Measurements from ENCODE around the gene THOC1.

Gene THOC1

GRCh38 chr18:275486-275885 lies 7.6 kb upstream of the THOC1 start:
- DNase-seq: no peak

GRCh38 chr18:274313-274712 lies 6.5 kb upstream of the THOC1 start:
- no peak for DNase-seq

- DNase-seq: no peak
These were observed 5.7 kb upstream of the THOC1 start for GRCh38 chr18:273525-273924.

GRCh38 chr18:272650-273049 lies 4.8 kb upstream of the THOC1 start:
- no peak for DNase-seq

GRCh38 chr18:269480-270095 lies 1.7 kb upstream of the THOC1 start:
- no peak for DNase-seq

DNA sequence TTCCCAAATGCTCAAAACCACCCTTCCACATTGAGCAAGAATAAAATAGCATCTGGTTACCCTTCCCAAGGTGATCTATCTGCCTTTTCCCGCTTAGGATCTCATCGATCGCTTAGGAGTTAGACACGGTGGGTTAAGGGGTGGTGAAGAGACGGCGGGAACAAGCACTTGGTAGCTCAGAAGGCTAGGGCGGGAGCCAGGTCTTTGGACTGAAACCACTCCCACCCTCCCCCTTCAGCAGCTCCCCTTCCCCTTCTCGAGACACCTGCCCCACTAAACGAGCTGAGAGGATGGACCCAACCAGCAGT lies 513 bp downstream of the THOC1 start:
- no peak for DNase-seq

DNA sequence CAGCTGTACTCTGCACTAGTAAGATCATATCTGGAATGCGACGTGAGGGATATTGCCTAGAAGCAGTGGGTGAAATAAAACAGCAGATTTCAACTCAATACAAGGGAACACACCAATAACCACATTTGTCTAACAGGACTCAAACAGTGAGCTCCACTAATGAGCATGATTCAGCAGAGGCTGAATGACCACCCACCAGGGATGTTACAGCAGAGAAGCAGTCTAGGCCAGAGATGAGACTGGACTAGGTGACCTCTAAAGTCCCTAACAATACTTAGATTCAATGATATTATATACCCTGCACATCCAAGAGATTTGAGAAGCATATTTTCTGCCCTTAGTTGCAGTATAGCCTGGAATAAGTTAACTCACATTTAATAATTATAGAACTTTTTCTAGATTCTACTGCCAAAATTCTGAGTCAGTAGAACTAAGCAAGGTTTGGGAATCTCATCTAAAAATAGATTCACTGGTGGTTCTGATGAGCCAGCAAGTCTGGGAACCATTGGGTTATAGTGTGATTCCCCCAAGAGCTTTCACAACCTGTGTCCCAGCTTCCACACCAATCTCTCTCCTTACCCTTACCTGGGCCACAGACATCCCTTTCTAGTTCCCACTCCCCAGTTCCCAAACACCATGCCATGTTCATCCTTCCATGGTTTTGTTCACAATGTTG lies 6.3 kb downstream of the THOC1 start:
- no peak for DNase-seq

GRCh38 chr18:260547-260946 lies 7.3 kb downstream of the THOC1 start:
- DNase-seq: no peak

- DNase-seq: no peak
These were observed 12.7 kb downstream of the THOC1 start for GRCh38 chr18:255171-255570.

DNA sequence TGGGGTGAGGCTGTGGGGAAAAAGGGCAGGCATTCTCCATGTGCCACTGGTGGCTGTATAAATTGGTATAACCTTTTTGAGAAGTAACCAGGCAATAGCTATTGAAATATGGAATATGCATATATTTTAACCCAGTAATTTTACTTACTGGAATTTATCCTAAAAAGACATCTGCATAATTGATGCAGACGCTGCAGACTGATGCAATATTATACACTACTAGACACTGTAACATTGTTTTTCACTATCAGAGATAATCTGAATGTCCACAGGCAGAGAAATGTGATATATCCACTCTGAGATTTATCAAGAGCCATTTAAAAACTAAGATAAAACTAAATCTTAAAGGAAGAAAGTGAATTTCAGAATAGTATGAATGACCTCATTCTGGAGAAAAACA lies 14.7 kb downstream of the THOC1 start:
- no peak for DNase-seq

DNA sequence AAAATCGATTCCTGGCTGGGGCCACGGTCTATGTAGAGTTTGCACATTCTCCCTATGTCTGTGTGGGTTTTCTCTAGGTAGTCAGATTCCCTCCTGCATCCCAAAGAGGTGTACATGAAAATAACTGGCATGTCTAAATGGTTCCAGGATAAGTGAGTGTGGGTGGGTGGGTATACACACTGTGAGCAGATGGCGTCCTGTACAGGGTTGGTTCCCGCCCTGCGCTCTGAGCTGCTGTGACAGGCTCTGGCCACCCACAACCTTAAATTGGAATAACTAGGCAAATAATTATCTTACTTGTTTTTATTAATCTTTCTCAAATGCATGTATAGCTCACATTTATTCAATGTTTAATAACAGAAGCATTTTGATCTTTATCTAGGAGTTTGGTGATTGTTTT lies 16.3 kb downstream of the THOC1 start:
- DNase-seq: no peak

GRCh38 chr18:250685-251084 lies 17.2 kb downstream of the THOC1 start:
- no peak for DNase-seq

- no peak for DNase-seq
These were observed 19.8 kb downstream of the THOC1 start for GRCh38 chr18:248053-248452.

GRCh38 chr18:245282-245847 lies 22.5 kb downstream of the THOC1 start:
- DNase-seq: no peak

- no peak for DNase-seq
These were observed 27.7 kb downstream of the THOC1 start for GRCh38 chr18:240175-240574.

DNA sequence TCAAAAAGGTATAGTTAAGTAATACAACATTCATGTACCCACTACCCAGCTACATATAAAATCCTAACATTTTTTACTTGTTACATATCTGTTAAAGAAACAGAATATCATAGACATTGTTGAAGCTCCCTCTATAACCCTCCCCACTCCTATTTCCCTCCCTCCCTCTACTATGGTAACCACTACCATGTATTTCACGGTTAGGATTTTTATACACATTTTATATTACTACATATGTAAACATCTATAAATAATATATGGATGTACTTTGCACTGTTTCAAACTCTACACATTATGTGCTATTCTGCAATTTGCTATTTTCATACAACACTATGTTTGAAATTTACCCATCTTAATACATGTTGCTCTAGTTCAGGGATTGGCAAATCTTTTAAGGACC lies 36.3 kb downstream of the THOC1 start:
- DNase-seq: no peak

DNA sequence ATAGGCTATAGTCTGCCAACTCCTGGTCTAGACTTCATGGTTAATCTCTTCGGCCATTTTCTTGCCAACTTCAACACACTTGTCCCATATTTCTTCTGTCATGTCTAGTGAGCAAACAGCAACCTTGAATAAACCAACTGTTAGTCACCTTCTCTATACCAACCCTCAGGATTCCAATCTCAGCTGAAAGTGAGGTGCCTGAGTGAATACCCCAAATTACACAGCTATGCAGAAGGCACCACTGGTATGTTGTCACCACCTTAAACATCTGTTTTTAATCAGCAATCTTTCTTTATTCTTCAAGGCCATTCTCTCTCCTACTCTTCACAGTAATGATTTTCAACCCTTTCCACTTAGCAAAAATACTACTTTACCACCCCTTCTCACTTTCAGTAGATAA lies 39.3 kb downstream of the THOC1 start:
- no peak for DNase-seq

- DNase-seq: no peak
These were observed 39.9 kb downstream of the THOC1 start for GRCh38 chr18:227902-228301.

GRCh38 chr18:227374-227773 lies 40.5 kb downstream of the THOC1 start:
- DNase-seq: no peak

GRCh38 chr18:225745-226144 lies 42.1 kb downstream of the THOC1 start:
- DNase-seq: no peak

DNA sequence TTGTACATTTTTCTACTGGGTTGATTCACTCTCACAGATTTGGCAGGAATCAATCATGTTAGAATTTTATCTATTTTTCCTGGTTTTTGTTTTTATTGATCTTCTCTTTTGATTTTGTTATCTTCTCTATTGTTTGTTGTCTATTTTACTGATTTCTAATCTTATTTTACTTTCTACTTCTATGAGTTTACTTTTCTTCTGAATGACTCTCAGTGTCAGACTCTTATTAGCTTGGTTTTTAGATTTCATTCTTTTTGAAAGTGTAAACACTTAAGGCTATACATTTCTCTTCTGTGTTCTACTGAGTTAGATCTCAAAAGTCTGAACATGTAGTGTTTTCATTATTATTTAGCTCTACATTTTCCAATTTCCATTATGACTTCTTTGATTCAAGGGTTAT lies 47.1 kb downstream of the THOC1 start:
- no peak for DNase-seq

DNA sequence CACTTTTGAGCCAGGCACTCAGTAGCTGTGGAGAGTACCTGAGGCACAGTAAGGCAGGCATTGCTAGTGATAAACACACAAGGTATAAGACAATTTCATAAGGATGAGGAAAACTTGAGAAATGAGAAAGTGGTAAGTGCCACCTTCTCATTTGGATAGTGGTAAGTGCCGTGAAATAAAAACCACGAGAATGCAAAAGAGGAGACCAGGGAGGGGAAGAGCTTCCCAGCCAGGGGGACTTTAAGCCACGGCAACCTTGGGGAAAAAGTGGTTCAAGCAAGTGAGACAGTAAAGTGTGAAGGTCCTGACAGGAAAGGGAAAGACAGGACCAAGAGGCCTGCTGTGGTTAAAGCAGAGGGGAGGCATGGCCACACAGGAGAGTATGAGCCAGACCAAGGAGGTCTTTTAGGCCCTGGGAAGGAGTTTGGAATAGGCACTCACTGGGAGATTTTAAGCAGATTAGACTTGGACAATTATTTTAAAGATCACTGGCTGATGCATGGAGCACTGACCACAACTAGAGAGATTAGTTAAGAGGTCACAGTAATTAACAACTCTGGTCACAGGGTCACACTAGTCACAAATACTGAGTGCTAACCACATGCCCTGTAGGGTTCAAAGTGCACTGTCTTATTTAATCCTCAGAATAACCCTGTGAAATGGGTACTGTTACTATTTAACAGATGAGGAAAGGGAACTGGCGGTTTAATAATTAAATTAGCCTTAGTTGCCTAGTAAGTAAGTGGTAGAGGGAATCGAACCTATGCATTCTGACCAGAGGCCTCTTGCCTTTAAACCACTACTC lies 50.1 kb downstream of the THOC1 start:
- DNase-seq: no peak

GRCh38 chr18:215448-216010 lies 52.3 kb downstream of the THOC1 start:
- no peak for DNase-seq

DNA sequence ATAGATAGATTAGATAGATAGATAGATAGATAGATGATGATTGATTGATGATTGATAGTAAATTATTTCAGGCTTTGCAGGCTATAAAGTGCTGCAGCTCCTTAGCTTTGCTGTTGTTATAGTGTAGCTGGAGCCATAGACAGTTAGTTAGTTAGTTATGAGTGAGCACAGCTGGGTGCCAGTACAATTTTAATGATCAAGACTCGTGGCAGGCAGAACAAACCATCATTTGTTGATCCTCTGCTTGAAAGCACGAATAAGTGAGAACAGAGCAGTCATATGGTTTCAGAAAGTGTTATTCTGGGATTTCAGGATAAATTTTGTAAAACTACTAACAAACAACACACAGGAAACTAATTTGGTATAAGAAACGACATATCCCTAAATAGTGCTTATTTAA lies 53.9 kb downstream of the THOC1 start:
- no peak for DNase-seq
